NCI-H345 treated with DMSO at 0.1 percent for 48 hours (cell line): ENCODE results near the gene ABHD4.

Experiments
- DNase-seq: peaks from one replicate; lab custom pipeline; 2025; ENCODE audit not compliant: unreplicated experiment; lab: John Stamatoyannopoulos, UW

The ABHD4 gene

GRCh38 chr14:22660654-22661053, 62.6 kb downstream of the ABHD4 start:
- no peak for DNase-seq
